HEK293T (cell line): ENCODE data around the gene XK.

Experiments used
- BHLHE40 ChIP-seq: fragments of 450-650 bp; IDR thresholded peaks from 2 replicates; pipeline ENCODE4 v1.6.1; 2016; ENCODE audit warnings: mild to moderate bottlenecking, moderate library complexity, borderline replicate concordance
- SP1 ChIP-seq: fragments of 450-650 bp; IDR thresholded peaks from 2 replicates; pipeline ENCODE4 v1.6.1; 2017
- ZNF384 ChIP-seq: fragments of 450-650 bp; IDR thresholded peaks from 2 replicates; pipeline ENCODE4 v1.6.1; 2016

- no peak for TF ChIP-seq BHLHE40
- TF ChIP-seq SP1 = no peak
- no peak for TF ChIP-seq ZNF384
These were observed 8.8 kb upstream of the XK start for GRCh38 chrX:37676811-37677210.
